GM12872 (cell line): ENCODE results near the gene SDS.

Experiments
- CTCF ChIP-seq: IDR thresholded peaks from 3 replicates; pipeline ENCODE4 v1.5.1; 2011; ENCODE audit warnings: low read depth, mild to moderate bottlenecking, low read length, moderate library complexity; ENCODE audit not compliant: insufficient read depth

The SDS gene, protein sequence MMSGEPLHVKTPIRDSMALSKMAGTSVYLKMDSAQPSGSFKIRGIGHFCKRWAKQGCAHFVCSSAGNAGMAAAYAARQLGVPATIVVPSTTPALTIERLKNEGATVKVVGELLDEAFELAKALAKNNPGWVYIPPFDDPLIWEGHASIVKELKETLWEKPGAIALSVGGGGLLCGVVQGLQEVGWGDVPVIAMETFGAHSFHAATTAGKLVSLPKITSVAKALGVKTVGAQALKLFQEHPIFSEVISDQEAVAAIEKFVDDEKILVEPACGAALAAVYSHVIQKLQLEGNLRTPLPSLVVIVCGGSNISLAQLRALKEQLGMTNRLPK

GRCh38 chr12:113403435-113404415 is at the start of gene SDS:
Gene SDS (minus strand): TSS chr12:113403887. CDS start chr12:113399708, 4,179 bp downstream.
- no peak for TF ChIP-seq CTCF

- TF ChIP-seq CTCF = no peak
Observed at GRCh38 chr12:113453330-113453729, 49.6 kb upstream of the SDS start.

DNA sequence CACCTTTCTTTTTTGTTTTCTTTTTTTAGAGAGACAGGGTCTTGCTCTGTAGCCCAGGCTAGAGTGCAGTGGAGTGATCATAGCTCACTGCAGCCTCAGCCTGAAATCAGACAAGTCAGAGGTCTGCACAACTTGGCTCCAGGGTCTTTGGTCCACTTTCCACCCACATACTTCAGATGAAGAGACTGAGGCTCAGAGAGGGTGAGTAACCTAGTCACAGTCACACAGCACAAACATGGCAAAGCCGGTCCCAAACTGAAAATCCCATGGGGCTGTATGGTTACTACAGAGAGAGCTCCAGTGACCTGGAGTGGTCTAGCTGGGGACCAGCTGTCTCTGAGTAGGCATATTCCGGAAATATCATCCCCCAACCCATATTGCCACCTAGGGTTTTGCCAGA is 48.8 kb upstream of the SDS start:
- no peak for TF ChIP-seq CTCF

GRCh38 chr12:113449839-113450238 is 46.2 kb upstream of the SDS start:
- no peak for TF ChIP-seq CTCF

DNA sequence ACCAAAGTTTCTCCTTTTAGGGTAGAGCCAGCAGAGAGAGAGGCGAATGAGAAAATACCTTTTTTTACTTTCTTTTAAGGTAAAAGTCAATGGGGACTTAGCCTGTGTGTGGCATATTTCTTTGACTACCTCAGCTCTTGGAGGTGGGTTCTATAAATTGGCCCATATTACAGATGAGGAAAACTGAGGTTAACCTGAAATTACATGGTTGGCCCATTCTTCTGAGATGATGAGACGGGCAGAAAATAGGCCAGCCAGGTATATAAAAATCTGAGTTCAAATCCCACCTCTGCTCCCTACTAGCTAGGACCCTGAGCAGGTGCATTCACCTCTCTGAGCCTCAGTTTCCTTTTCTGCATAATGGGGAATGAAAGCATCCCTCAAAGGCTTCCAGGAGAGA is 45.6 kb upstream of the SDS start:
- no peak for TF ChIP-seq CTCF

DNA sequence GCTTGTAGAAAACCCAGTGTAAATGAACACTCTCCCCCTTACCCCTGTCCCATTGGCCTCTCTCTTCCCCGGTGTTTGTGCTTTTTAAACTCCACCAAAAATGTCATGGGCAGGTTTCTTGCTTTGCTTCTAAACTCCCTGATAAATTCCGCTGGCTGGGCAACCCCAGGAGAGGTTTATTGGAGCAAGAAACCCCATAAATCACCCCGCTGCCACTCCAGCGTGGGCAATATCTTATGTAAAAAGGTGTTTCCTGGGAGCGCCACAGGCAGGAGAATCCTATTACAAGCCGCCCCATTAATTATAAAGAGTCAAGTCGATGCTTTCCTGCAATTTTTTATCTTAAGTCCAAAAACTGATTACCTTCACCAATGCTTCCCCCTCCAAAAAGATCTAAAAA is 45.2 kb upstream of the SDS start:
- TF ChIP-seq CTCF = no peak

DNA sequence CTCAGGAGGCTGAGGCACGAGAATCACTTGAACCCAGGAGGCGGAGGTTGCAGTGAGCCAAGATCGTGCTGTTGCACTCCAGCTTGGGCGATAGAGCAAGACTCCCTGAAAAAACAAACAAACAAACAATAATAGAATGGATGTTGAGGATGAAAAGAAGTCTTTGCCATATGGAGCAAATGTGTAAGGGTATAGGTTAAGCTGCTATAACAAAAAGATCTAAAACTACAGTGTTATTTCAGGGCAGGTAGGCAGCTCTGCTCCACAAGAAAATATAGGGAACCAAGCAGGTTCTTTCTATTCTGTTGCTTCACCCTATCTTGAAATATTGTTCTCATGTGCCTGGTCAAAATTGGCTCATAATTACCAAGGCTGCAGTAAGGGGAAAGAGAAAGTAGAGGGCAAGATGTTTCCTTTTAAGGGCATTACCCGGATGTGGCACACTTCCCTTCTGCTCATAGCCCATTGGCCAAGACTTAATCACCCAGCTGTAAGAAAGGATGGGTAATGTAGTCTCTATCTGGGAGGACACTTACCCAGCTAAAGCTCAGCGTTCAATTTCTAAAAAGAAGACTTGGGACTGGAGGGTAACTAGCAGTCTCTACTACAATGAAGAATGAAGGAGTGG is 42.0 kb upstream of the SDS start:
- no peak for TF ChIP-seq CTCF
